GM06990 (cell line): ENCODE measurements around the gene TSEN34.
"Not testable (repeated sequence)": the region's sequence is repeated elsewhere in the genome, so short reads cannot be mapped to it uniquely, and the experiment has no call there.

Source experiments
- DNase-seq: peaks from one replicate; pipeline ENCODE4 v3.0.0-alpha.2; 2011; ENCODE audit not compliant: insufficient read length; ENCODE audit errors: extremely low read depth
- H3K27me3 ChIP-seq: replicated peaks from 2 replicates; pipeline ENCODE4 v1.6.0; 2011; ENCODE audit warnings: low read length; ENCODE audit not compliant: control insufficient read depth, insufficient read depth
- H3K36me3 ChIP-seq: 2 replicates; pipeline ENCODE4 v1.5.1; 2011; ENCODE audit warnings: low read length; ENCODE audit not compliant: control insufficient read depth, insufficient read depth
- H3K4me3 ChIP-seq: replicated peaks from 2 replicates; pipeline ENCODE4 v1.5.1; 2011; ENCODE audit warnings: low read depth, mild to moderate bottlenecking, control low read depth, low read length
- TF ChIP-seq, protein P1 (sequence below): IDR thresholded peaks from 2 replicates; pipeline ENCODE4 v1.5.1; 2011; ENCODE audit warnings: low read length, control low read depth, mild to moderate bottlenecking, inconsistent platforms; ENCODE audit not compliant: insufficient read depth, poor library complexity, severe bottlenecking

TSEN34 gene

DNA sequence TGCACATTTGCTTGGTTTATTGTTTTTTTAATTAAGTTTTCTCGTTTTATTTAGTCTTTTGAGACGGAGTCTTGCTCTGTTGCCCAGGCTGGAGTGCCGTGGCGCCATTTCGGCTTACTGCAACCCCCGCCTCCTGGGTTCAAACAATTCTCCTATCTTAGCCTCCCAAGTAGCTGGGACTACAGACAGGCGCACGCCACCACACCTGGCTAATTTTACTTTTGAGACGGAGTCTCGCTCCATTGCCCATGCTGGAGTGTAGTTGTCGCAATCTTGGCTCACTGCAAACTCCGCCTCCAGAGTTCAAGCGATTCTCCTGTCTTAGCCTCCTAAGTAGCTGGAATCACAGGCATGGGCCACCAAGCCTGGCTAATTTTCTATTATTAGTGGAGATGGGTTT lies 10.9 kb downstream of the TSEN34 start:
- DNase-seq: no peak
- H3K27me3 ChIP-seq: no peaks in the 10 kb centered on the region
- peaks cover 27% of the 10 kb centered on the region for H3K36me3 ChIP-seq
- TF ChIP-seq, protein P1, sequence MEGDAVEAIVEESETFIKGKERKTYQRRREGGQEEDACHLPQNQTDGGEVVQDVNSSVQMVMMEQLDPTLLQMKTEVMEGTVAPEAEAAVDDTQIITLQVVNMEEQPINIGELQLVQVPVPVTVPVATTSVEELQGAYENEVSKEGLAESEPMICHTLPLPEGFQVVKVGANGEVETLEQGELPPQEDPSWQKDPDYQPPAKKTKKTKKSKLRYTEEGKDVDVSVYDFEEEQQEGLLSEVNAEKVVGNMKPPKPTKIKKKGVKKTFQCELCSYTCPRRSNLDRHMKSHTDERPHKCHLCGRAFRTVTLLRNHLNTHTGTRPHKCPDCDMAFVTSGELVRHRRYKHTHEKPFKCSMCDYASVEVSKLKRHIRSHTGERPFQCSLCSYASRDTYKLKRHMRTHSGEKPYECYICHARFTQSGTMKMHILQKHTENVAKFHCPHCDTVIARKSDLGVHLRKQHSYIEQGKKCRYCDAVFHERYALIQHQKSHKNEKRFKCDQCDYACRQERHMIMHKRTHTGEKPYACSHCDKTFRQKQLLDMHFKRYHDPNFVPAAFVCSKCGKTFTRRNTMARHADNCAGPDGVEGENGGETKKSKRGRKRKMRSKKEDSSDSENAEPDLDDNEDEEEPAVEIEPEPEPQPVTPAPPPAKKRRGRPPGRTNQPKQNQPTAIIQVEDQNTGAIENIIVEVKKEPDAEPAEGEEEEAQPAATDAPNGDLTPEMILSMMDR: no peak
- H3K4me3 ChIP-seq: peak overlapping the region; percentile 87

DNA sequence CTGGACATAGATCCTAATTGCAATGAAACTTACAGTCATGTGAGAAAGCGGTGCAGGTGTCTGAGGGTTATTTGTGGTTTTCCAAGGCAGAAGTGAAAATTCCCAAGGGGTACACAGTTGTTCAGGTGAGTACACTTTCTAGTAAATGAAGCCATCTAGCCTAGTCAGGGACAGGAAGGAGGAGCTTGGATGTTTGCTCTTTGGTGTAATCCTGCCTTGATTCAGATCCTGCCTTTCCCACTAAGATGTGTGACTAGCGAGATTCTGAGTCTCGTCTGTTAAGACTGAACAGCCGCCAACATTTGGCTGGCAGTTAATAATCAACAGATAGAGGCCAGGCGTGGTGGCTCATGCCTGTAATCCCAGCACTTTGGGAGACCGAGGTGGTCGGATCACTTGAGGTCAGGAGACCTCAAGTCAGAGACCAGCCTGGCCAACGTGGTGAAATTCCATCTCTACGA lies 12.1 kb downstream of the TSEN34 start:
- TF ChIP-seq, protein P1: no peak
- Histone ChIP-seq H3K27me3 (no peaks in the 10 kb centered on the region), H3K4me3 (peak overlapping the region; percentile 87), H3K36me3 (peaks cover 30% of the 10 kb centered on the region)
- DNase-seq: no peak

DNA sequence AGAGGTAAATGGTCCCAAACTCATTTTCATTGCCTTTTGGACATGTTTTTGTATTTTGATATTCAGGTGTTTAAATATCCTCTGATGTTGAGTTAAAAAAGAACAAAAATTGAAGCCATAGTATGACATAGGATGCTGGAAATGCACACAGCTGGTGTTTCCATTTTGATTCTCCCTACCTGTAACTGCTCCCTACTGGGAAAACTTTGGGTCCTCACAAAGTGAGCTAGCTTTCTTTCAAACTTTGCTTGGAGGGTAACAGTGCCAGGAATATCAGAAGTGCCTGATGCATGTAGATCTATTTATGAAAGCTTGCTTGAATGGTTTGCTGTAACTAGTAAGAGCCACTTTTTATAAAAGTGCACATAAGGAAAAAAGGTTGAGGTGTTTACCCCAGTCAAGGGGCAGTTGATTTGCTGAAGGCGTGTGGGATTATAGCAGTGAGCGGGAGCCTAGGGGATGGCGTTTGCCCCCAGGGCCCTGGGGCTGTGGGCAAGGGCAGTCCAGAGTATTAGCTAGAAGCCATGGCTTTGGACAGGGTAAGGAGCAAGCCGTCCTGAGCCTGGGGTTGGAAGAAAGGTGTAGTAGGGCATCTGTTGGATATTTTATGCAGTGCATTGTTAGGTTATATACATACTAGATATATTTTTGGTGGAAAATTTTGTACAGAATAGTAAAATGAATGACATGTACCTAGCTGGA lies 13.8 kb downstream of the TSEN34 start:
- DNase-seq: no peak
- peak overlapping the region; percentile 51 for H3K4me3 ChIP-seq
- TF ChIP-seq, protein P1: no peak
- peaks cover 36% of the 10 kb centered on the region for H3K36me3 ChIP-seq
- H3K27me3 ChIP-seq: no peaks in the 10 kb centered on the region

DNA sequence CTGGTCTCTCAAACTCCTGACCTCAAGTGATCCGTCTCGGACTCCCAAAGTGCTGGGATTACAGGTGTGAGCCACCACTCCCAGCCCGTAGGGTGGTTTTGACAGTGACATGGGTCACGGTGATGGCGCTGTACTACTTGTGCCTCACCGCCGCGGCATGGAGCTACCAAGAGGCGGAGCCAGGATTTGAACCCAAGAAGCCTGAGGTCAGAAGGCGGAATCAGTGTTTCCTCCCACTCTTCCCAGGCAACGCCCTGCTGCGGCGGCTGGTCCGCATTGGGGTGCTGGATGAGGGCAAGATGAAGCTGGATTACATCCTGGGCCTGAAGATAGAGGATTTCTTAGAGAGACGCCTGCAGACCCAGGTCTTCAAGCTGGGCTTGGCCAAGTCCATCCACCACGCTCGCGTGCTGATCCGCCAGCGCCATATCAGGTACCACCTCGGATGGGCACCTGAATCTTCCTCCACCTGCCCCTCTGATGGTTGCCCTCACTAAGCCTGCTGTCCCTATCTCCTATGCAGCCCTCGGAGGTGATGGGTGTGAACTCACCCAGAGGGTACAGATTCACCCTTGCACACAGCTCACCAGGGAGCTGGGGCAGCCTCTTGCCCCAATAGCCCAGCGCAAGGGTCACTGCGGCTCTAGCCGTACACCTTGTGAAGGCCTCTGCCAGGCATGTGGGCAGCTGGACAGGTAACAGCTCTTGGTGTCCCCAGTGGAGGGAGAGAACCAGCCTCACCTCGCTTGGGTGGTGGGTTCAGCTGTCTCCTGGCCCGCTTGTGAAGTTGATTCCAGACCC lies 15.1 kb downstream of the TSEN34 start:
- TF ChIP-seq, protein P1: no peak
- no peak for DNase-seq
- H3K36me3 ChIP-seq: peaks cover 36% of the 10 kb centered on the region
- no peak overlapping the region for H3K4me3 ChIP-seq
- no peaks in the 10 kb centered on the region for H3K27me3 ChIP-seq

DNA sequence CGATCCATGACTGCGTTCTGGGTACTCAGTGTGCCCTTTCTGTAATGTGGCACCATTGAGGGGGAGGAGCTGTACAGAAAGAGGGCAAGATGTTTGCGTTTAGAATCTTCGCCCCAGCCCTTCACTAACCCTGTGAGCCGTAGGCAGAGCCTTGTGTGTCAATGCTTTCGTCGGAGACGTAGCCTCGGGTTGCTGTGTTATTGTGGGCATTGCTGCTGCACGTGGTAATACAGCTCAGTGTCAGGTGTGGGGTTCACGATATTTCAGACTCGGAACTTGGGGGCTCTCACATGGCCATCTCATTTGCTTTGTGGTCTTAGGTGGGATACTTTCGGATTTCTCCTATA lies 15.7 kb downstream of the TSEN34 start:
- Histone ChIP-seq H3K4me3 (no peak overlapping the region), H3K36me3 (peaks cover 33% of the 10 kb centered on the region), H3K27me3 (no peaks in the 10 kb centered on the region)
- no peak for DNase-seq
- TF ChIP-seq, protein P1: no peak

DNA sequence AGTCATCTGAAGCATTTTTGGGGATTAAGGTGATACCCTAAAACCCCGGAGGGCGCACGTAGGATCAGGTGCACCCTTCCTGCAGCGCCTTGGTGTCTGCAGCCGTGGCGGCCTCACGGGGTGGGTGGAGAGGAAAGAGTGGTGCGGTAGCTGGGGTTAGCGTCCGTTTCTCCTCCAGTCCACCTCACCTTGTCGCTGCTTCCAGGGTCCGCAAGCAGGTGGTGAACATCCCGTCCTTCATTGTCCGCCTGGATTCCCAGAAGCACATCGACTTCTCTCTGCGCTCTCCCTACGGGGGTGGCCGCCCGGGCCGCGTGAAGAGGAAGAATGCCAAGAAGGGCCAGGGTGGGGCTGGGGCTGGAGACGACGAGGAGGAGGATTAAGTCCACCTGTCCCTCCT lies 16.1 kb downstream of the TSEN34 start:
- peaks cover 33% of the 10 kb centered on the region for H3K36me3 ChIP-seq
- DNase-seq, H3K27me3 ChIP-seq, H3K4me3 ChIP-seq: not testable (repeated sequence)
